GM12872 (cell line): ENCODE results near the gene ROR2.

Experiments
- CTCF ChIP-seq: IDR thresholded peaks from 3 replicates; pipeline ENCODE4 v1.5.1; 2011; ENCODE audit warnings: low read depth, mild to moderate bottlenecking, low read length, moderate library complexity; ENCODE audit not compliant: insufficient read depth

Gene ROR2

DNA sequence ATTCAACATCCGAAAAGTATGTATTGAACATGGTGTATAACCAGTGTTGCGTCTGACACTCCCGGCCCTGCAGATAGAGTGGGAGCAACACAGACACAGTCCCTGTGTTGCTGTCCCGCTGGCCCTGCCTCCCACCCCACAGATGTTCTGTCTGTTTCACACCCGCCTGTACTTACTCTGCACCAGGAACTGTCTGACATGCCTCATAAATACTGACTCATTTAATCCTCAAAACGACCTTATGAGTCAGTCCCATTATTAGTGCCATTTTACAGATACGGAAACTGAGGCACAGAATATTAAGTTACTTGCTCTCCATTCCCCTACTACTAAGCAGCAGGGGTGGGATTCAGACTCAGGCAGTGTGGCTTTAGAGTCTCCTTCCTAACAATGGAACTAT, 416.6 kb downstream of the ROR2 start:
- TF ChIP-seq CTCF = no peak

- no peak for TF ChIP-seq CTCF
Measured at GRCh38 chr9:91532325-91532724, 417.7 kb downstream of the ROR2 start.

DNA sequence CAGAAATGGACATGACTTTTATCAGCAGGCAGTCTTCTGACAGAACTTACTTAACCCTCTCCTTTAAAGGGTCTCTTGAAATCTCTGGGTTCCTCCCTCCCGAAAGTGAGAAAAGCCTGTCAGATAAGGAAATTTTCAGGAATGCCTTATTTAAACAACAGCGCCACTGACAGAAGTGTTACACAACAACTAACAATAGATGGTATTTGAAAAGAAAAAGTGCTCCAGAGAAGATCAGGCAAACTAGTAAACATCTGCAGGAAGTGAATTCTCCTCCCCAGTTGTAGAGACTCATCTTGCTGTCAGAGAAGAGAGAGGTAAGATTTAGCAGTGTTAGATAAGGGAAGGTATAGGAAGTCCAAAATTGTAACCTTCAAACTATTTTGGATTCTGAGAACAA, 419.2 kb downstream of the ROR2 start:
- no peak for TF ChIP-seq CTCF

DNA sequence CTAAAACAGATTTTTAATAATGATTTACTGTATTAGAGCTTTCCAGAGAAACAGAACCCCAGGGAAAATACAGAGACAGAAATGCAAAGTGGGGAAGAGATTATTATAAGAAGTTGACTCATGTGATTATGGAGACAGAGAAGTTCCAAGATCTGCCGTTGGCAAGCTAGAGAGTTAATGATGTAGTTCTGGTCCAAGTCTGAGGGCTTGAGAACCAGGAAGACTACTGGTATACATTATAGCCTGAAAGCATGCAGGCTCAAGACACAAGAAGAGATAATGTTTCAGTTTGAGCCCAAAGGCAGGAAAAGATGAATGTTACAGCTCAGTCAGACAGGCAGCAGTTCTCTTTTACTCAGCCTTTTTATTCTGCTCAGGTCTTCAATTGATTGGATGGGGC, 427.5 kb downstream of the ROR2 start:
- TF ChIP-seq CTCF = no peak

- TF ChIP-seq CTCF = no peak
Measured at GRCh38 chr9:91519520-91520277, 430.3 kb downstream of the ROR2 start.

- TF ChIP-seq CTCF = no peak
Measured at GRCh38 chr9:91518462-91518861, 431.6 kb downstream of the ROR2 start.

- TF ChIP-seq CTCF = no peak
Measured at GRCh38 chr9:91517801-91518200, 432.2 kb downstream of the ROR2 start.
